Parathyroid adenoma (tissue), 2 donors: ENCODE data around the gene HDAC2.
"Not testable (repeated sequence)": the region's sequence is repeated elsewhere in the genome, so short reads cannot be mapped to it uniquely, and the experiment has no call there.

ENCODE experiments used
- H2AFZ ChIP-seq: fragments of 300-600 bp; sonication (generic); one replicate; pipeline ENCODE4 v1.7.0; 2017; ENCODE audit warnings: antibody characterized with exemption, mild to moderate bottlenecking
- H3K27ac ChIP-seq: fragments of 300-600 bp; sonication (generic); one replicate; pipeline ENCODE4 v1.7.0; 2017
- H3K27me3 ChIP-seq: fragments of 300-600 bp; sonication (generic); one replicate; pipeline ENCODE4 v1.7.0; 2017; ENCODE audit warnings: low read length; ENCODE audit not compliant: control insufficient read depth, insufficient read depth
- H3K36me3 ChIP-seq: fragments of 300-600 bp; sonication (generic); one replicate; pipeline ENCODE4 v1.7.0; 2017; ENCODE audit warnings: low read length; ENCODE audit not compliant: control insufficient read depth, insufficient read depth
- H3K4me1 ChIP-seq: fragments of 300-600 bp; sonication (generic); one replicate; pipeline ENCODE4 v1.7.0; 2017; ENCODE audit warnings: control low read depth
- H3K4me2 ChIP-seq: fragments of 300-600 bp; sonication (generic); one replicate; pipeline ENCODE4 v1.7.0; 2017; ENCODE audit warnings: low read length
- H3K4me3 ChIP-seq: fragments of 300-600 bp; sonication (generic); one replicate; pipeline ENCODE4 v1.7.0; 2017; ENCODE audit warnings: low read depth, low read length
- H3K79me2 ChIP-seq: fragments of 300-600 bp; sonication (generic); one replicate; pipeline ENCODE4 v1.7.0; 2017; ENCODE audit warnings: control low read depth
- H3K9ac ChIP-seq: fragments of 300-600 bp; sonication (generic); one replicate; pipeline ENCODE4 v1.7.0; 2017; ENCODE audit warnings: mild to moderate bottlenecking
- H3K9me3 ChIP-seq: fragments of 300-600 bp; sonication (generic); one replicate; pipeline ENCODE4 v1.7.0; 2017; ENCODE audit warnings: low read length; ENCODE audit not compliant: control insufficient read depth
- CTCF ChIP-seq: fragments of 300-600 bp; sonication (generic); IDR thresholded peaks from one replicate; pipeline ENCODE4 v1.7.0; 2017; ENCODE audit warnings: antibody characterized with exemption, mild to moderate bottlenecking
- donor health status: primary hyperparathyroidism.

Gene HDAC2

GRCh38 chr6:113989675-113990074, 18.7 kb upstream of the HDAC2 start:
- H3K9me3 ChIP-seq = no peaks in the 10 kb centered on the region
- no peaks in the 10 kb centered on the region for H3K4me1 ChIP-seq
- H3K79me2 ChIP-seq = no peaks in the 10 kb centered on the region
- H3K27me3 ChIP-seq = no peaks in the 10 kb centered on the region
- H3K4me2 ChIP-seq = no peak overlapping the region
- H2AFZ ChIP-seq = no peak overlapping the region
- no peak for TF ChIP-seq CTCF
- no peak overlapping the region for H3K9ac ChIP-seq
- no peaks in the 10 kb centered on the region for H3K36me3 ChIP-seq
- H3K27ac ChIP-seq = no peak overlapping the region
- no peak overlapping the region for H3K4me3 ChIP-seq

GRCh38 chr6:113982675-113983074, 11.7 kb upstream of the HDAC2 start:
- not testable (repeated sequence) for H3K27ac ChIP-seq, H3K4me2 ChIP-seq, H3K4me1 ChIP-seq, H3K27me3 ChIP-seq, H2AFZ ChIP-seq, H3K79me2 ChIP-seq, H3K36me3 ChIP-seq, H3K9ac ChIP-seq, H3K4me3 ChIP-seq, H3K9me3 ChIP-seq

DNA sequence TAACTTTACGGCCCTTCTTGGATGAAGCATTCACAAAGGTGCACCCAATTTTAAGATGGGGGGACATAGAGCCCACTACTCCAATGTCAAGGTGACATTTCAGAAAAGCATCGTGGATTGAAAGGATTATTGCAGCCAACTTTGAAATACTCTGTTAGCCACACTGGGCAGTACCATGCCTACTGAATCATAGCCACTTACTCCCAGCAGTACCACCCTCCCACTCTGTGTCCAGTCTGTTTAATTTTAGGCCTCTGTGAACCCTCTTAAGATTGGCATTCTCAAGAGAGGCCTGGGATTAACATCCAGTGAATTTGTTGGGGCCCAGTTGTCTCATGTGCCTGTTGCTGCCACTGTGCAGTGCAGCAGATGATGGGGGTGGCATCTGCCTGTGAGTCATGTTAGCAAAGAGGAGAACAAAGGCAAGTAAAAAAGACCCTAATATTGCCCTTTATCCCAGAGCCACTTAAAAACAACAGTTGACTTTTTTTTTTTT, 11.2 kb upstream of the HDAC2 start:
- no peaks in the 10 kb centered on the region for H3K79me2 ChIP-seq
- H3K27ac ChIP-seq = no peak overlapping the region
- H3K9me3 ChIP-seq = no peaks in the 10 kb centered on the region
- no peak overlapping the region for H3K9ac ChIP-seq
- no peaks in the 10 kb centered on the region for H3K36me3 ChIP-seq
- H3K27me3 ChIP-seq = no peaks in the 10 kb centered on the region
- no peak overlapping the region for H3K4me2 ChIP-seq
- no peak for TF ChIP-seq CTCF
- H3K4me3 ChIP-seq = no peak overlapping the region
- H2AFZ ChIP-seq = no peak overlapping the region
- H3K4me1 ChIP-seq = no peaks in the 10 kb centered on the region

GRCh38 chr6:113980937-113981554, 10.1 kb upstream of the HDAC2 start:
- Histone ChIP-seq H3K27me3 (no peaks in the 10 kb centered on the region), H3K9me3 (no peaks in the 10 kb centered on the region), H3K4me2 (no peak overlapping the region), H3K4me1 (no peaks in the 10 kb centered on the region), H3K36me3 (no peaks in the 10 kb centered on the region), H3K79me2 (no peaks in the 10 kb centered on the region), H2AFZ (no peak overlapping the region), H3K9ac (no peak overlapping the region), H3K4me3 (no peak overlapping the region), H3K27ac (no peak overlapping the region)
- TF ChIP-seq CTCF = no peak

DNA sequence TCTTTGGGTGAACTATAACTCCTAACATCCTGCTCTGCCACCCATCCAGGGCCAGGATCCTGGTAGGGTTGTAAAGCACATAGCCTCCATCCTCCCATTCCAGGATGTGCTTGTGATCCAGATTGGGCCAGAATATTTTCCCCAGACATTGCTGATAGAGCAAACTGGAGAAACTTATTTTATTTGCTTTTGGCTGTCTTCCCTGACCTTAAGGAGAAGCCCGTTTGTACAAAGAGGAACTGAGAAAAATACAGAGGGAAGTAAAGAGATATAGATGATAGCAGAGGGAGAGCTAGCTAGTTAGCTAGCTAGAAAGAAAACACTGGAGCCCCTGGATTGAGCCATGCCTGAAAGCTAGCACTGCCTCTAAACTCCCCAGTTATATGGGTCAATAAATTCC, 9.0 kb upstream of the HDAC2 start:
- Histone ChIP-seq H3K4me1 (no peaks in the 10 kb centered on the region), H3K9me3 (no peaks in the 10 kb centered on the region), H3K27me3 (no peaks in the 10 kb centered on the region), H3K27ac (no peak overlapping the region), H3K9ac (no peak overlapping the region), H3K79me2 (no peaks in the 10 kb centered on the region), H2AFZ (no peak overlapping the region), H3K4me2 (no peak overlapping the region), H3K36me3 (no peaks in the 10 kb centered on the region), H3K4me3 (no peak overlapping the region)
- no peak for TF ChIP-seq CTCF
